Stimulated activated CD8-positive, alpha-beta memory T cell treated with anti-CD3 and anti-CD28 coated beads, Interleukin-7, amount 100 ng/mL, for 4 hours (primary cell): Measurements from ENCODE around the gene SPDL1.
"Not testable (repeated sequence)": the region's sequence is repeated elsewhere in the genome, so short reads cannot be mapped to it uniquely, and the experiment has no call there.

Source experiments
- DNase-seq, 2 donors: peaks; one replicate each; pipeline ENCODE4 v3.0.0-alpha.2; 2020; ENCODE audit warnings: low read depth in 2 of 2

The SPDL1 gene

DNA sequence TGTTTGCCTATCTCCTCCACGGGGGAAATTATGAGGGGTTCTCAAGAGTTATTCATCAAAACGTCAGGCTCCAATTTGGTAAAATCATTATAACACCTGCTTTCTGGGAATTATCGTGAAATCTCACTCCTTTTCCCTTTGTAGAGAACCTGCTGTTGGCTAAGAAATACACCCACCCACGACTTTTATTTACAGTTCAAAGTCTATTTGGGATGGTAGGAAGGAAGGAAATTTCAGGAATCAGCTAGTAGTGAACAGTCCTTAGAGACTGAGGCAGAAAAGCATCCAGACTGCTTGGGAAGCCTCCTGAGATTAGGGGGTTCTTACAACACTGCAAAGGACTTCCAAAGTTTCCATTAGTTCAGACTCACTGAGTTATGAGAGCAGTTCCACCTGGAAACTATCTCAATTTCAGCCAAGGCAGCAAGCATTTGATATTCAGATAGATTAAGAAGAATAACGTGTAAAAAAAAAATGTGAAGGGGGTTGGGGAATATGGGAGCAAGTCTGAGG is 9.4 kb upstream of the SPDL1 start:
- no peak for DNase-seq

DNA sequence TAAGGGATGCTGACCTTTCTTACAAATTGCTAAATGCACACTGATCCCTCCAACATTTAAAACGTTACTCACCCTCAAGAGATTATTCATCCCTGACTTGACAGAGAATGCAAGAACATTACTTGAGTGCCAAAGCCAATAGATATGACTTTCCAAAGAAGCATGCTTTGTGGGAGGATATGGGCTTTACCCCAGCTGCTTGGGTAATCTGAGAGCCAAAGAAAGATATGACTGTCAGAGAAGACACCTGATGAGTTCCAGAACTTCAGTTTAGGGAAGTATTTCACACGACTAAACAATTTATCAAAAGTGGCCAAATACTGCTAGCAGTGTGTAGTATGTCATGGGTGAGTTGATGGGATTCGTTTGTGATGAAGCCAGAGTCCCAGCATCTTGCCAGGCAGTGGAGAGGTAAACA is 7.4 kb upstream of the SPDL1 start:
- no peak for DNase-seq

DNA sequence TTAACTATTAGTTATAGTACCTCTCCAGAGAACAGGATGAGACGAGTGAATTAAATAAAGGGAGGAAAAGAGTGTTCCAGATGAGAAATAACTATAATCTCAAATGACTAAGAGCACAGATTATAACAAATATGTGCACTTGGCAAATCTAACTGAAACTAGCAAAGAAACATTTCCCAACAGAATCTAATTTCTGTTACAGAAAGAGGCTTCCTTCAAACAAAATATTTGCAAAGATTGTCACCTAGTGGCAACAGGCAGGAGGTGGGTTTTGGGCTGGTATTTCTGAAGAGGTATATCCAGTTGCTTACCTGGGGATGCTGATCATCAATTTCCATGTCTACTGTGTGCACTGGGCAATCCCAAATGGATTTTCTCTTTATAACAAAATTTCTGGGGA is 5.6 kb upstream of the SPDL1 start:
- no peak for DNase-seq

DNA sequence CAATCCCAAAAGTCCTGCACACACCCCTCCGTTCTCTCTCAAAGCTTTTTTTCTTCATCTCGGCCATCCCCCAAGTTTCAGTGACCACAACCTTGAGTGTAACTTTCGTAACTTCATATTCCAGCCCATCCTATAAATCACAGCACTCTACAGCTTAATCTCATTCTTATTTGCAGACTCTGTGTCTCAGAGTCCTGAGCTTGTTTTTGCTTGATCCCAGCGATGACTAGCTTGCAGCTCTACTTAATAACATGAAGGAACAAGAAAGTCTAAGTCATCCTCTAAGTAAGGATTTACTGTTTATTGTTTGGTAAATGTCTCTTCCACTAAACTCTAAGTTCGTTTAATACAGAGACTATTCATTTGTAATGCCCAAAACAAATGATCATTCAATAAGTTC is 2.6 kb upstream of the SPDL1 start:
- DNase-seq, result no peak

DNA sequence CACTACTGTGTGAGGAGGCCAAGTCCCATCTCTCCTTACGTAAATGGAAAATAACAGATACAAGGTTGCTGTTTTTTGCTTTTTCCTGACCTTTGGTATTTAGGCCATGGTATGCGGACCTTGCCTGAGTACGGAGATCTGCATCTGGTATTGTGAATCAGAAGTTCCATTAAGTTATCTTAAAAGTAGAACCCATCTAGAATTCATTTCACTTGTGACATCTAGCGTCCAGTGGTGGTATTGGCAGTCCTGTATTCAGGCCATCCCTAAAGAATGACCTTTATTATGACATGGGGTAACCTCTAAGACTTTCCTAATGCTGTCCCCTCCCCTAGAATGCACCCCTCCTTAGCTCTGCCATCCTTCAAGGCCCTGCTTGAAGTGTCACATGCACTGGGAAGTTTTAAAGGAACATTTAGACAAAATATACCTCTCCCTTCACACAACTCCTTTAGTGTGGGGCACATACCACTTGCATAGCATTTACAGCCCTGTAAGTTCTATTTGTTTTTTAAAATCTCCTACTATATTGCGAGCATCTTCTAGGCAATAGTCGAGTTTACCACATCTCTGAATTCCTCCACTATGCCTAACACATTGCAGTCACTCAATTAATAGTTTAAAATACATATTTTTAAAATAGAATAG is 1.9 kb upstream of the SPDL1 start:
- DNase-seq, result peak; percentile 13 to 41

DNA sequence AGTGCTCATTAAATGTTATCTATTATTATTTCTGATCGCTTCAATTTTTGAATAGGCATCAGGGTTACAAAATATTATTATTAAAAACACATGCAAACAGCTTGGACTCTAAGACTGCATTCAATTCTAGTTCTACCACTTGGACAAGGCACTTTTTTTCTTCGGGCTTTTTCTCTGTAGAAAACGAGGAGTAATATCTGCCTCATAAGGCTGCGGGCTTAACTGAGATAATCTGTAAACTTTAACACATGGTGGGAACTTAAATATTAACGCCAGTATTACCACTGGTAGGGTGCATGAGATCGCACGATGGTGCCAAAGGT is 511 bp upstream of the SPDL1 start:
- no peak for DNase-seq

DNA sequence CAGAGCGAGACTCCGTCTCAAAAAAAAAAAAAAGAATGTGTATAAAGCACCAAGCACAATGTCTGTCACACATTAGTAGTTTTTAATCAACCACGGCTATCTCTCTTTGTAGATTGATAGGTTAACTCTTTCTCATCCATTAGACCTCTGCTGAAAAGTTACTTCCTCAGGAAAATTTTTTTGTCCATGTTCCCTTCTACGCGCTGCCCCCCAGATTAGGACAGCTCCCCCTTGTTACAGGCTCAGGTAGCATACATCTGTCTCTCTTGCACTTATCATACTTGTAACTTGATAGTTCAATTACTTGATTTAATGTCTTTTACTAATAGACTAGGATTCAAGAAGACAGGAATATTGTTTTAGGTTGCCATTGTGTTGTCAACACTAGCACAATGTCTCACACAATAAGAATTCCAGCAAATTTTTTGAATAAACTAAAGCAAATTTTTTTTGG is 1.5 kb downstream of the SPDL1 start:
- no peak for DNase-seq

DNA sequence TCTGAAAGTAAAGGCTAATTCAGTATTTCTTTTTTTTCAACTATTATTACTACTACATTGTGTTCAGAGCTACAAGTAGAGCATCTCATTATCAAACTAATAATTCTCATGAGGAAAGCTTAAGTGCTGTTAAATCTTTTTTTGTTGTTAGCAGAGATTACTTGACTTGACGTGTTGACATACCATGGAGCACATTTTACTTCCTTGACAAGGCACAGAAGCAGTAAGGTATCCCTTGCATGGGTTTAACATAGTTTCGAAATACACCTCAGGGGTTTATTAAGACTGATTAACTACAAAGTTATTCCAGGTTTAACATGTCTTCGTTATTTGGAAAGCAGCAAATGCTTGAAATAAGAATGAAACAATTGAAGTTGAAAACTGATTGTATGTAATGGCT is 7.0 kb downstream of the SPDL1 start:
- DNase-seq, result no peak

DNA sequence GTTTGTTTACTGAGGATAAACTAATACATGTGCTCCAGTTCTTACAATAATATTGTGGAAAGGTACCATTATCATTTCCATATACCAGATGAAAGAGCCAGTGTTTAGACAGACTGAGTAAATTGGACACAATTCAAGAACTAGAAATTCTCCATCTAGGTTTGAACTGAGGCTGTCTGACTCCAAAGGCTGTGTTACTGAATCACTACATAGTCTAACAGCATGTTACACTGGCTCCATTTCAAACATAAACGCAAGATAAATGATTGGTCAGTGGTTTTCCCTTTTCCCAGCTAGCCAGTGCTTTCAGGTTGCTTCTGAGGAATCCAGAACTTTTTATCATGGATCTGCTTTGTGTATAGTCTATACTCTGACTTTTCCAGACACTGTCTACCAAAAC is 8.1 kb downstream of the SPDL1 start:
- no peak for DNase-seq

DNA sequence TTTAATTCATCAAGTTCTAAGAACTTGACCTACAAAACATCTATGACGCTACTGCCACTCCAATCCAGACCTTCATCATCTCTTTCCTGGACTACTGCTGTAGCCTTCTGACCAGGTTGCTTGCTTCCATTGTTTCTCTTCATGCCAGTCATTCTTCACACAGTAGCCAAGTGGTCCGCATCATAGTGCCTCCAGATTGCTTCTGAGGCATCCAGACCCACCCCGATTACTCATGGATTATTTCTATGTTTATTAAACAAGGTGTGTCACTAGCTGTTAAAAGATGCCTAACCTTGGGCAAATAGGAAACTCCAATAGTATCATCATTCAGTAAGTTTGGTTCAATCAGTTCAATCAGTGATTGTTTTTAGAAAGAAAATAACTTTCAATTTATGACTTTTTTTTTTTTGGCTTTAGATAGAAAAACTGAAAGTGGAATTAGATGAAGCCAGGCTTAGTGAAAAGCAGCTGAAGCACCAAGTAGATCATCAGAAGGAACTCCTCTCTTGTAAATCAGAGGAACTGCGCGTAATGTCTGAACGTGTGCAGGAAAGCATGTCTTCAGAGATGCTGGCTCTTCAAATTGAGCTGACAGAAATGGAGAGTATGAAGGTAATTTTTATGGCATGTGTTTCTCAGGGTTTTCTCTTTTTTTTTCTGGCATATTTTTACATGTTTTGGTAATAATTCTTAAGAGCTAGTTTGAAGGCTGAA is 9.5 kb downstream of the SPDL1 start:
- DNase-seq, result no peak

DNA sequence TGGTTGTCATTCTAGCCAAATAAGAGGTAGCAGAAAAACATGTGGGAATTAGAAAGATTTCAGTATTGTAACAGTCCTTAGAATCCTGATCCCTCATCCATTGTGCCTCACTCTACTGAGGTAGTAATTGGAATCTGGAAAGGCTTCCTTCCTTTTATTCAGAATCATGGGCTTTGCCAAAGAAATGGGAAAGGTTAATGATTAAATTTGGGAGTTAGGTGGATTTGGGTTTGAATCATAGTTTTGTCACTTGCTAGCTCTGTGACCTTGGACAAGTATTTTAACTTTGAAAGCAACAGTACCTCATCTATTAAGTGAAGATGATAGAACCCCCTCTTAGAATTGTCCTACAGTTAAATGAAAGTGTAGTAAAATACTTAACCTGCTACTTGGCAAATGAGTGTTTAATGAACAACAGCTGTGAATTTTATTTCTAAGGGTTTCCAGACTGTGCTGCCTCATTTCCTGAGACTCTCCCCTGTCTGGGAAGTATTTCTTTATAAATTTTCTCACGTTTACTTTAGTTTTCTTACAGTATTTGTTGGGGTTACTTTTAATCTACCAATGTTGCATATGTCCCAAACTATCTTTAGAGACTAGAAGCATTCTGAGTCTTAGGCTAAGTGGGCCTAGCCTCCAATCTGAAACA is 11.7 kb downstream of the SPDL1 start:
- no peak for DNase-seq

DNA sequence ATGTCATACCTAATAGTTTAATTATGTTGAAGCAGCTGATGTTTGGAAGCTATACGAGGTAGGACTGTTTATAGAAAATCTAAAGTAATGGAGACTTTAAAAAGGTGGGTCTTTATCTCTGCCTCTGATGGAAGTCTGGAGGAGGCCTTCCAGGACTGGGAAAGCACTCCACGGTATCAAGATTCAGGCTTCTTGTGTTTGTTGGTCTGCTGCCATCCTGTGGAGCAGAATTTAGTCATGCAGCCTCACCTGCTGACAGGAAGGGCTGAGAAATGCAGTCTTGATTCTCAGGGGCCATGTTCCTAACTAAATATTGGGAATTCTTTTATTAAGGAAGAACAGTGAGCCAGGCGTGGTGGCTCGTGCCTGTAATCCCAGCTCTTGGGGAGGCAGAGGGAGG is 15.9 kb downstream of the SPDL1 start:
- DNase-seq, result no peak

DNA sequence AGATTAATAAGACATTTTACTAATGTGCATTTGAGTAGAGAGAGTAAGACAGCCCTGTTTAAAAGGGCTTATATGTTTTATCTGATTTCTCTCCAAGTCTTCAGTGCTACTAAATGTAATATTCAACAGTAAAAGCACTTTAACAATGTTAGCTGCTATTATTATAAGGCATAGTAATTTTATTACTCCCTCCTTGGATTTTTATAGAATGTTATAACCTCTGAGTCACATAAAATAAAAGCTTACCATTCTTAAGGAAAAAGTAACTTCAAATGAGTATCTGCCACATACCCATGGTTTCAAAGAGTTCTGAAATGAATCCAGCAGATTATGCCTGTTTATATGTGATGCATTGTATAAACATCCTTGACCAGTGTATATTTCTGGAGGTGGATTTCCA is 19.0 kb downstream of the SPDL1 start:
- no peak for DNase-seq

DNA sequence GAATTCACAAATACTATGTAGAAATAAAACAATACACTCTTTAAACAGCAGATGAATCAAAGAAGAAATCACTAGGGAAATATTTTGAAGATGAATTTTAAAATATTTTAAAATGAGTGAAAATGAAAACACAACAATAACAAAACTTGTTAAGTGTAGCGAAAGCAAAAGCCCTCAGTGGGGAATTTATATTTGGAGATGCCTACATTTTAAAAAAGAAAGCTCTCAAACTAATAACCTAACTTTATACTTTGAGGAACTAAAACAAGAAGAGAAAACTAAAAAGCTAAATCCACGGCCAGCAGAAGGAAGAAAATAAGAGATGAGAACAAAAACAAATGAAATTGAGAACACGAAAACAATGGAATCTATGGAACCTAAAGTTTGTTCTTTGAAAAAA is 22.7 kb downstream of the SPDL1 start:
- DNase-seq, result no peak

DNA sequence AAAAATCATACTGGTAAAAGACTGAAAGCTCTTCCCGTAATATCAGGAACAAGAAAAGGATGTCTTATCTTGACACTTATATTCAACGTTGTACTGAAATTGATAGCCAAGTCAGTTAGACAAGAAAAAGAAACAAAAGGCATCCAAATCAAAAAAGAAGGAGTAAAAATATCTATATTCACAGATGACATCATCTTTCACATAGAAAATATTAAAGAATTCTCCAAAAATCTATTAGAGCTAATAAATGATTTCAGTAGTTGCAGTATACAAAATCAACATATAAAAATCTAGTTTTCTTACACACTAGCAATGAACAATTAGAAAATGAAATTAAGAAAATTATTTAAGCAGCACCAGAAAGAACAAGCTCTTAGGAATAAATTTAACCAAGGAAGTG is 24.3 kb downstream of the SPDL1 start:
- DNase-seq, result no peak

DNA sequence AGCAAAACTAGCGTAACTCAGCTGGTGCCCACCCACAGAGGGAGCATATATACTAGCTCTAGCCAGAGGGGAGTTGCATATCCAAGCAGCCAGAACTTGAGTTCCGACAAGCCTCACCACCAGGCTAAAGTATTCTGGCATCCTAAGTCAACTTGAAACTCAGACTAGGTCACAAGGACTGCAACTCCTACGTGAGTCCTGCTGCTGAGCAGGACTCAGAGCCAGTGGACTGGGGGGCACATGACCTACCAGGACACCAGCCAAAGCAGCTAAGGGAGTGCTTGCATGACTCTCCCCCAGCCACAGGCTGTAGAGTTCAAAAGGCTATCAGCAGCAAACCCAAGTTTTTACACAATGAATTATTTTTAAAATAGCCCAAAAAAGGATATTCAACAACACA is 26.1 kb downstream of the SPDL1 start:
- DNase-seq, result no peak

DNA sequence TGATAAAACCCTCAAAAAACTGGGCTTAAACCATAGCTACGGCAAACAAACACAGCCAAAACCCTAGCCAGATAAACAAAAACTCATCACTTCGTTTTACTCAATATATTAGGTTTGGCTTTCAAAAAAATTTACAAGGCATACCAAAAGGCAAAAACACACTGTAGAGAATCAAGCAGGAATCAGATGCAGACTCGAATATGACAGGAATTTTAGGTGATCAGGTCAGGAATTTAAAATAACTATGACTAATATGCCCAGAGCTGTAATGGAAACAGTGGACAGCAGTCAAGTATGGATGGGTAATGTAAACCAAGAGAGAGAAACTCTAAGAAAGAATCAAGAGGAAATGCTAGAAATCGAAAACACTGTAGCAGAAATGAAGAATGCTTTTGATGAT is 27.0 kb downstream of the SPDL1 start:
- DNase-seq, result no peak

DNA sequence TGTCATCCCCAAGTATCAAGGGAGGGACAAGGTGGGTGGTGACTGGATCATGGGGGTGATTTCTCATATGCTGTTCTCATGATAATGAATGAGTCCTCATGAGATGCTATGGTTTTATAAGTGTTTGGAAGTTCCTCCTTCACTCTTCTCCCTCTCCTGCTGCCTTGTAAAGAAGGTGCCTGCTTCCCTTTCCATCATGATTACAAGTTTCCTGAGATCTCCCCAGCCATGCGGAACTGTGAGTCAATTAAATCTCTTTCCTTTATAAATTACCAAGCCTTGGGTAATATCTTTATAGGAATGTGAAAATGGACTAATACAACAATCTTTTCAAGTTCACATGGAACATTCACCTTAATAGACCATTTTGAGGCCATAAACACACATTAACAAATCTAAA is 32.0 kb downstream of the SPDL1 start:
- DNase-seq, result no peak

DNA sequence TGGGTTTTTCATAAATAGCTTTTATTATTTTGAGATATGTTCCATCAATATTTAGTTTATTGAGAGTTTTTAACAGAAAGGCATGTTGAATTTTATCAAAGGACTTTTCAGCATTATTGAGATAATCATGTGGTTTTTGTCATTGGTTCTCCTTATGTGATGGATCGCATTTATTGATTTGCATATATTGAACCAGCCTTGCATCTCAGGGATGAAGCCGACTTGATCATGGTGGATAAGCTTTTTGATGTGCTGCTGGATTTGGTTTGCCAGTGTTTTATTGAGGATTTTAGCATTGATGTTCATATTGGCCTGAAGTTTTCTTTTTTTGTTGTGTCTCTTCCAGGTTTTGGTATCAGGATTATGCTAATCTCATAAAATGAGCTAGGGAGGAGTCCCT is 40.7 kb downstream of the SPDL1 start:
- DNase-seq, result not testable (repeated sequence)

DNA sequence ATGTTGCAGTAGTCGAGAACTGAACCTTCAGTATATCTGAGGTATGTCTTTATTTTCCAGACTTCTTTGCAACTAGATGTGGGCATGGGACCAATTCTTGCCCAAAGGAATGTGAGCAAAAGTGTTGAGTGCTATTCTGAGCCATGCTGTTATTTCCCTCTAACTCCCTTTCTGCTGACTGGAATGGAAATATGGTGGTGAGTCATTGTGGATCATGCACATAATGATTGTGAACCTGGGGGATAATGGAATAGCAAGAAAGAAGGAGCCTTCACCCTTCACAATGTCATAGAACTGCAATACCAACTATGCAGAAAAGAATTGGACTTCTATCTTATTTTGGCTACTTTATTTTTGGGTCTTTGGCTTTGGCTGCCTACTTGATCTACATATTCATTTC is 43.2 kb downstream of the SPDL1 start:
- DNase-seq, result no peak

DNA sequence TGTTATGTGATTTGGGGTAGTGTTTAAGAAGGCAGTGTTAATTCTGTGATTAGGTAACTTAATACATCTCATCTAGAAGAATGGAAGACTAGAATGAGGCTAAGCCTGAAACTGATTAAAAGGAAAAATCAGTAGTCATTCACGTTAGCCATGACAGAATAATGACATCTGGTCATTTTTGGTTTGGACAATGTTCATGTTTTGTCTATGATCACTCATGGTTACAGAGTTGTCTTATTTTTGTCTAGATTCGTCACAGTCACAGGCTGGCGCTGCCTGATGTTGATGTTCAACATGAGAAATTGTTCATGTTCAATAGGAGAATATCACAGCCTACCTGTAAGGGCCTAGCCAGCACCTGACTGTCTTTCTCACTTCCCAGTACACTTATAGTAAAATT is 44.0 kb downstream of the SPDL1 start:
- DNase-seq, result no peak

DNA sequence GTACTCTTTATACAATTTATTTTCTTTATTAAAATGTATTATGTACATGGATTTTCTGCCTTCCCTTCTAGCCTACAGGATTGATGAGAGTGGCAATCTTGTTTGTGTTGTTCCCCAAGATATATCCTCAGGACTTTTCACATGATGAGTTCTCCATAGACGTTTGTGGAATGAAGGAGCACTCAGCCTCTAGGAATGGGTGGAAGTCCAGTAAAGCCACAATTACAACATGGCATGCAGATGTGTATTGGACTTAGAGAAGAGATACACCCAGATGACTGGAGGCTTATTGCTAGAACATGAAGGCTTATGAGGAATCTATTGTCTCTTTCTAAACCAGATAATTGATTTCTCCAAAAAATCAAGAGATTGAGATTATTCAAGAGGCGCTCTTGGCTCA is 45.3 kb downstream of the SPDL1 start:
- no peak for DNase-seq

DNA sequence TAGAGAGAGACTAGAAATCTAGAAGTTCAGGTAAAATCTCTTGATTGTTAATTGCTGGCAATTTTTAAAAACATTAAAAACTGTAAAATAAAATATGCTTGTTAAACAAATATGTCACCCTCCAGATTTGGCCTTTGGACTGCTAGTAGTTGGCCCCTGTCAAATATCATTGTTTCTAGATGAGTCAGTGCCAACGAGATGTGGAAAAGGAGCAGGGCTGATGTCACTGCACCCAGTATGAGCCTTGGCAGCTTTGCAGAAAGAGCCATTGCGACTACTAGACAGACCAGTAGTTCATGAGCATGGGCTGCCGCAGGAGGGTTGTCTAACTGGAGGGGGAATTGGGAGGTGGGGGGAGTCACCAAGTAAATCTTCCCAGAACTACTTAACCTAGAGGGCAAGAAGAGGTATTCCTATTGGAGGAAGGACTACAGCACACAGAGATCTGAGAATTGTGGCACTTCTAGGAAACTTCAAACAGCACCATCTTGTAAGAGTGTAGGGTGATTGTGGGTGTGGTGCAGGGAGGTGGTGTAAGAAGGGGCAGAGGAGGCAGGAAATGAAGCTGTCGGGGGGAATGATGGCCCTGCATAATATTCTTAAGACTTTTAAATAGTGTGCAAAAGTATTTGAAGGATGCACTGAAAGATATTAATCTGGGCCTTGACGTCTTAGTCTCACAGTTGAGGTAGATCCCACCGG is 46.4 kb downstream of the SPDL1 start:
- DNase-seq, result no peak
